ENCODE data around the gene TMED1. TPM values are rescaled to one million over a fixed set of nuclear protein-coding genes. Genes with fewer than 3 reads are reported as not detected.

TMED1 gene
- total RNA-seq = 10 to 100 TPM; 41.9 to 47.8 TPM

- Histone ChIP-seq H3K27ac (peak within 1 kb of the TSS; percentile 98), H3K9me3 (no peaks in the 10 kb centered on the region), H3K27me3 (replicated peaks; ENCODE audit: insufficient read depth) (no peaks in the 10 kb centered on the region), H3K36me3 (no peaks in the 10 kb centered on the region), H3K4me3 (peak within 1 kb of the TSS; percentile 69 to 74), H3K4me1 (replicated peaks) (no peaks in the 10 kb centered on the region)
- intact Hi-C loops (cut with DNase I) = loop anchor here (2.0 kb wide), 1 partner anchor 35 kb away; the partner anchor contains the start of gene CARM1
- peak; percentile 88 for DNase-seq (ENCODE audit: low spot score)
- WGBS = under 1% methylated on average over 50 of the region's 50 CpGs
- TF ChIP-seq POLR2A (IDR thresholded peaks at IDR 0.05) = peak; percentile 56
- TF ChIP-seq CTCF (IDR thresholded peaks at IDR 0.05) = peak in 3 of 4 experiments; percentile 35 to 76 (median 69)
- TF ChIP-seq POLR2AphosphoS5 (IDR thresholded peaks at IDR 0.05) = peak; percentile 41
Measured at GRCh38 chr19:10835754-10836478, at the start of gene TMED1. Gene TMED1 (minus strand): TSS chr19:10836212. CDS start chr19:10836191, 21 bp downstream.

GRCh38 chr19:10885201-10886169, 49.5 kb upstream of the TMED1 start:
- WGBS = 47% methylated on average over 20 of the region's 20 CpGs
- H3K4me3 ChIP-seq = no peak overlapping the region
- TF ChIP-seq POLR2AphosphoS5 (IDR thresholded peaks at IDR 0.05) (no peak), CTCF (IDR thresholded peaks at IDR 0.05) (no peak), POLR2A (IDR thresholded peaks at IDR 0.05) (no peak)
- DNase-seq (ENCODE audit: low spot score) = no peak
- no peaks in the 10 kb centered on the region for H3K27me3 ChIP-seq (replicated peaks; ENCODE audit: insufficient read depth)
- H3K4me1 ChIP-seq (replicated peaks) = peaks cover 7% of the 10 kb centered on the region
- H3K36me3 ChIP-seq = no peaks in the 10 kb centered on the region
- no peak overlapping the region for H3K27ac ChIP-seq
- no peaks in the 10 kb centered on the region for H3K9me3 ChIP-seq
- intact Hi-C loops (cut with DNase I) = no loop called here

GRCh38 chr19:10884274-10884673, 48.3 kb upstream of the TMED1 start:
- H3K27ac ChIP-seq = no peak overlapping the region
- DNase-seq (ENCODE audit: low spot score) = no peak
- no peak overlapping the region for H3K4me3 ChIP-seq
- H3K27me3 ChIP-seq (replicated peaks; ENCODE audit: insufficient read depth) = no peaks in the 10 kb centered on the region
- H3K4me1 ChIP-seq (replicated peaks) = peaks cover 7% of the 10 kb centered on the region
- intact Hi-C loops (cut with DNase I) = no loop called here
- 67% methylated on average over 2 of the region's 2 CpGs for WGBS
- no peaks in the 10 kb centered on the region for H3K36me3 ChIP-seq
- no peaks in the 10 kb centered on the region for H3K9me3 ChIP-seq
- no peak for TF ChIP-seq POLR2AphosphoS5 (IDR thresholded peaks at IDR 0.05)
- no peak for TF ChIP-seq POLR2A (IDR thresholded peaks at IDR 0.05)
- TF ChIP-seq CTCF (IDR thresholded peaks at IDR 0.05) = no peak

DNA sequence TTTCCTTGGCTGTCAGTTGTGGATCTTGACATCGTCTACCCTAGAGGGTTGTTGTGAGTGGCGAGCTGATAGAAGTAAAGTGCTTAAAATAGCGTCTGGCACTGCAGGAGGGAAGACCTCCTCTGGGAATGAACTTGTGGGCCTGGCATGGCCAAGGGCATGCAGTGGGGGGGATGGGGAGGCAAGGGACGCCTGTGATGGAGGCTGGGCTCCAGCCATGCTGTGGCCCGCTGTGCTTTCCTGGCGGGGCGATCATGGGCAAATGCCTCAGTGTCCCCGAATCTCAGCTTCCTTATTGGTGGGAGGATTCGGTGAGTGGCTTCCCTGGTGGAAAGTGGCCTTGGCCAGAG, 46.1 kb upstream of the TMED1 start:
- WGBS = 79% methylated on average over 9 of the region's 9 CpGs
- DNase-seq (ENCODE audit: low spot score) = no peak
- Histone ChIP-seq H3K4me3 (no peak overlapping the region), H3K9me3 (no peaks in the 10 kb centered on the region), H3K36me3 (no peaks in the 10 kb centered on the region), H3K4me1 (replicated peaks) (no peaks in the 10 kb centered on the region), H3K27ac (no peak overlapping the region), H3K27me3 (replicated peaks; ENCODE audit: insufficient read depth) (no peaks in the 10 kb centered on the region)
- intact Hi-C loops (cut with DNase I) = no loop called here
- TF ChIP-seq CTCF (IDR thresholded peaks at IDR 0.05) (no peak), POLR2AphosphoS5 (IDR thresholded peaks at IDR 0.05) (no peak), POLR2A (IDR thresholded peaks at IDR 0.05) (no peak)

All from prostate gland (tissue), 2 donors.